Stimulated activated CD8-positive, alpha-beta memory T cell treated with anti-CD3 and anti-CD28 coated beads, Interleukin-2, amount 100 ng/mL, for 48 hours (primary cell): ENCODE results near the gene WNT1.

ENCODE experiments used
- DNase-seq, 2 donors: peaks; one replicate each; pipeline ENCODE4 v3.0.0-alpha.2; 2020; ENCODE audit warnings: low read depth in 2 of 2

The WNT1 gene

DNA sequence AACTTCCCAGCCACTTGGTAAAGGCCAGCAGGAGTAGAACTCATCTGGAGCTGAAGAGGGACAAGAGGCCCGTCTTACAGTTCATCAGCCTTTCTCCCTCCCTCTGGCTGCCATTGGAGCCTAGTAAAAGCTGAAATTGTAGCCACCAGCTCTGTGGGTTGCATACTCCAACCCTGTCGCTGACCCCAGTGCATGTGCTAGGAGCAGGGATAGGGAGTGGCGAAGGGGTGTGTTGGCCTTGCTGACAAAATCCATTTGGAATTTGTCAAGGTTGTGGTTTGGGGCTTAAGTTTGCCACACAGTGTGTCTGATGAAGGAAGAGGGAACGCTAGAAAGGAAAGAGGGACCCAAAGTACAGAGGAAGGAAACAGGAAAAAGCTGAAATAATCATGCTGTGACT, 16.8 kb upstream of the WNT1 start:
- no peak for DNase-seq

- DNase-seq = no peak
Observed at GRCh38 chr12:48961801-48962200, 16.3 kb upstream of the WNT1 start.

- DNase-seq = no peak
Observed at GRCh38 chr12:48965298-48965838, 12.8 kb upstream of the WNT1 start.

DNA sequence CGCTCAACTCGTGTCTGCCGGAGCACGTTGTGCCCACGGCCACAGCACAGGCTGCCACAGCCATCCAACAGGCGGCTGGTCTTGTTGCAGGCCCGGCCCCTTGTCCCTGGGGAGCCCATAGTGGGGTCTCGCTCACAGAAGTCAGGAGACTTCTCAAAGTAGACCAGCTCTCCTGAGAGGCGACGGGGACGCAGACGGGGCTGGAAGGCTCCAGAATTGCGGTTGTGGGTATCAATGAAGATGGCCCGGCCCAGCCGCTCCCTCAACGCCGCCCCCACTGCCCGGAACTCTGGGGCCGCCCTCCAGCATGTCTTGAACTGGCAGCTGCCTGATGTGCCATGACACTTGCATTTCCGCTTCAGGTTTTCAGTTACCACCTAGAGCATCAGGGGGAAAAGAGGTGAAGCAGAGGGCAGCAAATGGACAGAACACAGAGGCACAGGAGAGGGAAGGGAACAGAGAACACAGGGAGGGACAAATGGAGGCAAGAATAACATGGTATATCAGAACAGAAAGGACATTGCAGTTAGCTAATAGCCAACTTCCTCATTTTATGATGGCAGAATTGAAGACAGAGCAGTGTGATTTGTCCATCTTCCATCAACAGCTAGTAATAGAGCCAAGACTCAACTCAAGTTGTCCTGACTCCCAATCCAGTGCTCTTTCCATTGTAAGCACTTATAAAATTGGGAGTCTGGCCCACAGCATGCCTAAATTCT, 11.8 kb upstream of the WNT1 start:
- no peak for DNase-seq

- no peak for DNase-seq
Observed at GRCh38 chr12:48967991-48968390, 10.1 kb upstream of the WNT1 start.

GRCh38 chr12:48968467-48968866, 9.7 kb upstream of the WNT1 start:
- no peak for DNase-seq

DNA sequence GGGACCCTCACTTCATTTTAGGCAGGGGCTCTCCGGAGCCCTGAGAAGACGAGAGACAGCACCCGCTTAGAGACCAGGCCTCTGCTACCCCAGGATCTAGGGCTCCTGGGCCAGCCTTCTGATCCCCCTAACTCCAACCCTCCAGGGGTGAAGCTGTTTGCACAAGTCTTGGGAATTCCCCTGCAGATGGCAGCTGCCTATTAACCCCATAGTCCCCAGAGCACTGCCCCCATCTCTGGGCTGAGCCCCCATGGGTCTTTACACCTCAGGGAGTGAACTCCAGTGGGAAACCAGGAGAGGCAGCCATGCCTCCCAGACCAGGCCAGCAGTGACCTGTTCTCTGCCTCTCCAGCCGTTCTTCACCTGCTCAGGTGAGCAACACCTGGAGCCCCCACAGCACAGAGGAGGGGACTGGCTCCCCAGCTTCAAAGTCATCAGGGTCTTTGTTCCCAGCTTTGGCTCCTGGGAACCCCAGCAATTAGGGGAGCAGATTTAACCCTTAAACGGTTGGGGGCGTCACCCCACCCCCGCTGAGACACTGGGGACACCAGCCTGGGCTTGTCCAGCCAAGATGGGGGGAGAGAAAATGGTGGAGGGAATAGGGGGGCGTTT, 8.9 kb upstream of the WNT1 start:
- DNase-seq = no peak

- DNase-seq = no peak
Observed at GRCh38 chr12:48969833-48970701, 8.1 kb upstream of the WNT1 start.

GRCh38 chr12:48970702-48971334, 7.3 kb upstream of the WNT1 start:
- DNase-seq = no peak

DNA sequence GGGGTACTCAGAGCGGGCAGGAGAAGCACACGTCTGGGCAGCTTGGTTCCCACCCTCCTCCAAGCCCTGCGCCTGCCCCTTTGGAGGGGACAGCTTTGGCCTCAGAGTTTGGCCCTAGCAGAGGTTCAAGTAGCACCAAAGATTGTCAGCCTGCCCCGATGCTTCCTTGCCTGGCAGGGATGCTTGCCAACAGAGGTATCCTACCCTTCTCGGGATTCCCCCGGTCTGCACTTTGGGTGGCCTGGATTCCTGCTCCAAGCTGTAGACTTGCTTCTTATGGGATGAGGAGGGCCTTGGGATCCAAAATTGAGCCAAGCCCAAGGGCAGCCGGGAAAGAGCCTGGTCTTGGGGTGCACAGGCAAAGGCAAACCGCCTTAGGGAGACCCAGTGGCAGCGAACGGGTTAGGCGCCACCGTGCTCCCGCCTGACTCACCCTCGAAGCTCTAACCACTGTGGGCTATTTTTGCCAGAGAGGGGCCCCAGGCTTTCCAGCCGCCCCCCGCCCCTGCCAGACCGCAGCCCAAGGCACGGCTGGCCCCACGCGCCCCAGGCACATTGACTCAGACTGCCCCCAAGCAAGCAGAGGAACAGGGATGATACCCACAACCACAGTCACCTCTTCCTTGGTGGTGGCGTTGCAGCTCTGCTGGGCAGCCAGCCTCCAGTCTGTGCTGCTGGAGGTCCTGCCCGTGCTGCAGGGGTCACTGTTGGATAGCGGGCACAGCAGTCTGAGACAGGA, 5.7 kb upstream of the WNT1 start:
- DNase-seq = peak; percentile 64 to 65

- no peak for DNase-seq
Observed at GRCh38 chr12:48972952-48973483, 5.1 kb upstream of the WNT1 start.

- no peak for DNase-seq
Observed at GRCh38 chr12:48973531-48973930, 4.6 kb upstream of the WNT1 start.

DNA sequence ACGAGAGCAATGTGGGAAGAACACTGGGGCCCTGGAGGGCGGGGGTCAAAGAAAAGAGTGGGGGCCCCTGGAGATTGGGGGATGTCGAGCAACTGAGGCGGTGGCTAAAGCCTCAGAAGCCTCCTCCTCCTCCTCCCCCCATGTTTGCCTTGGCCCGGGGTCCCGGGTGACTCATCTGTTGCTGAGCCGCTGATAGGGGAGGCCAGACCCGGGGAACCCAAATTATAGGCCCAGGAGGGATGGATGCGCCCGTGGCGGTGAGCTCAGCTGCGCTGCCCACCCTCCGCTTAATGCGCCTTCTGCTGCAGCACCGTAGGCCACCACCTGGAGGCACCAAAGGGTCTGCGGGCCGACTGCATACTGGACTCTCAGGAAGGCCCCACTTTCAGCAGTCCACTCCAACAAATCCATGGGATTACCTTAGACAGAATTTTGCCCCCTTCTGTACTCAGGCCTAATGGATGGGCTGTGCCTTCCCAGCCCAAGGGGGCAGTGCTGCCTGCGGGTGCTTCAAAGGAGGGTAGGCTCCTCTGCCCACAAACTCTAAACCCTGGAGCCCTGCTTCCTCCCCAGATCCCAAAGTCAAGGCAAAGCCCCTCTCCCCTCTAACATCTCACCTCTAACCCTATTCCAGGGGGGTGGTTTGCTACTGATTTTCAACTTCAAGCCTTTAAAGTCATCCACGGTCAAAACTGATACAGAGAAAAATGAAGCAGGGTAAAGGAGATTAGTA, 4.0 kb upstream of the WNT1 start:
- DNase-seq = peak in 1 of 2 donors; percentile 39

DNA sequence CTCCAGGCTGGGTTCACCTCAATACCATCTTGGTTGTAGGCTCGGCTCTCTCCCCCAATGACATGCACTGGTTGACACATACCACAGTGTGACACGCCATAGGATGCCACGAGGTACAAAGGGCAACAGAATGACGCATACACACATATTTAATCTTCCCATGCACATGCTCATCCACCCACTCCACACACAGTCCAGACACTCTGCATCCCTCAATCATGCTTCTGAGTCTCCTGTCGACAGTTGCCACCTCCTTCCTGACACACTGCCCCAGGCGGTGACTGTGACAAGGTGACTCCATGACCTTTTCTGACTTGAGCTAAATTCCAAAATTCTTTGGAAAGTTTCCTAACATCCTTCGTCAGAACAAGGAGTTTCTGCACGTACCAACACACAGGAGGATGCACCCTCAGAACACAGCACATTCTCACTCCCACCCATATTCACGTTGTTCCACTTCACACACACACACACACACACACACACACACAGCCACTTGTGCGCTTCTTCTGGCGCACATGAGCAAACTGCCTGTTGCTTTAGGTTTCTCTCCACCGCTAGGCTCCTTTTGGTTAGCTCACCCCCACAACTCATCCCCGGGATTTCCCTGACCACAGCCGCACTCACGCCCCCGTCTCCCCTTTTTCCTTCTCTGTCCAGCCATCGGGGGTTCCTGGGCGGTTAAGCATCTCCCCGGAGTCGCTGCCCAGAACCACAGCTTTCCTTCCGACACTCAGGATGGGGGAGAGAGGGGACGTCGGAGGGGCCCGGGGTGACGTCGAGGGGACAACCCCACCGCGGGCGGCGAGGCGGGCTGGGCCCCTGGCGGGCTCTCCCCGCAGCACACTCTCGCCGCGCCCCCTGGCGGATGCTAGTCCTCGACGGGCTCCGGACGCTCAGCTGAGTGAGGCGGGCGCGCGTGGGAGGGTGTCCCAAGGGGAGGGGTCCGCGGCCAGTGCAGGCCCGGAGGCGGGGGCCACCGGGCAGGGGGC, 536 bp upstream of the WNT1 start:
- DNase-seq = peak; percentile 78 to 87

GRCh38 chr12:48978741-48979601, 849 bp downstream of the WNT1 start:
- DNase-seq = no peak

GRCh38 chr12:48979602-48980388, 1.7 kb downstream of the WNT1 start:
- no peak for DNase-seq

GRCh38 chr12:48980389-48980952, 2.3 kb downstream of the WNT1 start:
- no peak for DNase-seq
